Left forelimb (tissue), 1 donor: ENCODE measurements around the gene FILIP1L.

Source experiments
- DNase-seq: peaks from one replicate; pipeline ENCODE4 v3.0.0-alpha.2; 2018; ENCODE audit warnings: low spot score

Gene FILIP1L

GRCh38 chr3:100009276-100010086 lies 104.8 kb downstream of the FILIP1L start:
- DNase-seq = no peak

- no peak for DNase-seq
Measured at GRCh38 chr3:100008081-100008698, 106.1 kb downstream of the FILIP1L start.

GRCh38 chr3:100007313-100007712 lies 107.0 kb downstream of the FILIP1L start:
- no peak for DNase-seq

- no peak for DNase-seq
Measured at GRCh38 chr3:100006570-100007271, 107.6 kb downstream of the FILIP1L start.

- DNase-seq = no peak
Measured at GRCh38 chr3:100005665-100006393, 108.5 kb downstream of the FILIP1L start.

- DNase-seq = no peak
Measured at GRCh38 chr3:100004931-100005330, 109.4 kb downstream of the FILIP1L start.

GRCh38 chr3:100003609-100004503 lies 110.4 kb downstream of the FILIP1L start:
- no peak for DNase-seq

GRCh38 chr3:100002599-100003350 lies 111.5 kb downstream of the FILIP1L start:
- no peak for DNase-seq

GRCh38 chr3:100001526-100002270 lies 112.6 kb downstream of the FILIP1L start:
- no peak for DNase-seq

GRCh38 chr3:100001083-100001482 lies 113.2 kb downstream of the FILIP1L start:
- DNase-seq = no peak

- no peak for DNase-seq
Measured at GRCh38 chr3:99999536-99999935, 114.8 kb downstream of the FILIP1L start.

- no peak for DNase-seq
Measured at GRCh38 chr3:99997293-99997692, 117.0 kb downstream of the FILIP1L start.

GRCh38 chr3:99990179-99990578 lies 124.1 kb downstream of the FILIP1L start:
- no peak for DNase-seq

GRCh38 chr3:99984668-99985067 lies 129.6 kb downstream of the FILIP1L start:
- DNase-seq = no peak

- no peak for DNase-seq
Measured at GRCh38 chr3:99984139-99984538, 130.2 kb downstream of the FILIP1L start.

GRCh38 chr3:99982650-99983049 lies 131.7 kb downstream of the FILIP1L start:
- DNase-seq = no peak

- DNase-seq = no peak
Measured at GRCh38 chr3:99981138-99981537, 133.2 kb downstream of the FILIP1L start.

GRCh38 chr3:99980606-99981005 lies 133.7 kb downstream of the FILIP1L start:
- DNase-seq = no peak

GRCh38 chr3:99978221-99978620 lies 136.1 kb downstream of the FILIP1L start:
- DNase-seq = no peak

- no peak for DNase-seq
Measured at GRCh38 chr3:99976584-99976983, 137.7 kb downstream of the FILIP1L start.
